HG03196 (cell line): ENCODE results near the gene CTPS1.

ENCODE experiments used
- ATAC-seq: cut with Tn5 transposase; IDR thresholded peaks from one replicate; pipeline ENCODE4 v1.9.1; 2021; ENCODE audit not compliant: unreplicated experiment

Gene CTPS1

DNA sequence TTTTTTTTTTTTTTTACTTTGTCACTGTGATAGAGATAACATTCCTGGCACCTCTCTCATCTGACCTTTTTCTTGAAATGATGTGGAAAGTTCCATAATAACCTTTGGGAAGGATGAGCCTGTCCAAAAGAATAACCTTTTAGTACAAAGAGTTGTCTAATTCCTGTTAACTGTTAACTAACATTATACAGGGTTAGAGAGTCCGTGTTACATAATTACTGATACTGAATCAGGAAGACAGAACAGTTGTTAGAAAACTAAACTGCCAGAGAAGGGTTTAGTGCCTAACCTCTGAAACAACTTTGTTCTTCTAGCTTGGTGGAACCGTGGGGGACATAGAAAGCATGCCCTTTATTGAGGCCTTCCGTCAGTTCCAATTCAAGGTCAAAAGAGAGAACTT is 8.8 kb downstream of the CTPS1 start:
- ATAC-seq, result no peak

DNA sequence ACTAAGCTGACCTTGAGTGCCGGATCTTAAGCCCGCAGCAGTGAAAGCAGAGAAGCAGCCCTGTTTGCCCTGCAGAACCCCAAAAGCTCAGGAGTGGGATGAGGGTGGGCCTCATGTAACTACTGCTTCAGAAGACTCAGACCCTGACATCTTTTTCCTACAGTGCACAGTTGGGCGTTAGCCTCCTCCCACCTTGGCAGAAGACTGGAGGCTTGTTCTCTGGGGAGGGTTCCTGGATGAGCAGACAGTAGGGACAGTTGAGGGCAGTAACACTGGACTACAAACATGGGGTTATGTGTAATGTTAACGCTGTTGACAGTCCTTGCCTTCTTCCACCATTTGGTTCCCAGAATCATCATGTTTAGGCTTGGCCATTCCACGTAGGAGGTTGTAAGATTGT is 9.6 kb downstream of the CTPS1 start:
- no peak for ATAC-seq

DNA sequence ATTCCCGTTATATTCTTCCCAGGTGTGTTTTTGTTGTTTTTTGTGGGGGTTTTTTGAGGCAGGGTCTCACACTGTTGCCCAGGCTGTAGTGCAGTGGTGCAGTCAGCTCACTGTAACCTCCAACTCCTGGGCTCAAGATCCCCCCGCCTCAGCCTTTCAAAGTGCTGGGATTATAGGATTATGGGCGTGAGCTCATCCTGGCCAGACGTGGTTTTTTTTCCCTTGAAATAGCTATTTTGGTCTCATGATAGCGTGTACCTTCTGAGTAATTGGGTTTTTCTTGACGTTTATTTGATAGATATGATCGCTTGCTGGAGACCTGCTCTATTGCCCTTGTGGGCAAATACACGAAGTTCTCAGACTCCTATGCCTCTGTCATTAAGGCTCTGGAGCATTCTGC is 17.6 kb downstream of the CTPS1 start:
- no peak for ATAC-seq

DNA sequence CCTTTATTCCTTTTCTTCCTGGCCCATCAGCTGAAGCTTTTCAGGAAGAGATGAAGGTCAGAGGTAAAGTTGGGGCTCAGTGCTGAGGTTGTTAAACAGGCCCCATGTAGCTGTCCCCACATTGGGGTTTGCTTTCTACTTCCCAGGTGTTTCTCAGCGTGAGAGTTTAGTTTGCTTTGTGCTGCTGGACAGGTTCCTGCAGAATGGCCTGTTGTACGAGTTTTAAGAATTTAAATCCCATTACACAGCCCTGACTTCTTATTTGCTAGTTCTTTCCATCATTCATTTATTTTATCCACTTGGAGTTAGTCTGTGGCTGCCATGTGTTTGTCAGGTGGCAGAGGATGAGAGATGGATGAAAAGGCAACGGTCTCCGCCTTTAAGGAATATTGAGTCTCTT is 19.2 kb downstream of the CTPS1 start:
- no peak for ATAC-seq

DNA sequence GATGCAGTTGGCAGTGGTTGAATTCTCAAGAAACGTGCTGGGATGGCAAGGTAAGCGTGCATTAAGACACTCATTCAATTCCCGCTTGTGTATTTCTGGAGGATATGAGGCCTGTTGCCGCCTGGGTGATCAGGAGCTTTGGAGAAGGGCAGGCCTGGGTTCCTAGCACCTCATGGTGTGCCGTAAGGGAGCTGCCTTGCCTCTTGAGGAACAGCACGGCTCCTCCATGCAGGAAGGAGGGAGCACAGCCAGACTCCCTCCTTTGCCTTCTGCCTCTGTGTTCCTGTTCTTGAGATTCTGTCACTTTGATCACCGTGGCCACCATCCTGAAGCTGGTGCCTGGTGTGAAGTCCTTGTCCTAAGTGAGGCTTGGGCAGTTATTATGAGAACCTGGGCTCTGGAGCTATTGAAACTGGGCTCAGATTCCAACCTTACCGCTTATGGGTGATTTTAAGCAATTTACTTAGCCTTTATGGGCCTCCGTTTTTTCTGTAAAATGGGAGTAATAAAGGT is 23.7 kb downstream of the CTPS1 start:
- no peak for ATAC-seq

DNA sequence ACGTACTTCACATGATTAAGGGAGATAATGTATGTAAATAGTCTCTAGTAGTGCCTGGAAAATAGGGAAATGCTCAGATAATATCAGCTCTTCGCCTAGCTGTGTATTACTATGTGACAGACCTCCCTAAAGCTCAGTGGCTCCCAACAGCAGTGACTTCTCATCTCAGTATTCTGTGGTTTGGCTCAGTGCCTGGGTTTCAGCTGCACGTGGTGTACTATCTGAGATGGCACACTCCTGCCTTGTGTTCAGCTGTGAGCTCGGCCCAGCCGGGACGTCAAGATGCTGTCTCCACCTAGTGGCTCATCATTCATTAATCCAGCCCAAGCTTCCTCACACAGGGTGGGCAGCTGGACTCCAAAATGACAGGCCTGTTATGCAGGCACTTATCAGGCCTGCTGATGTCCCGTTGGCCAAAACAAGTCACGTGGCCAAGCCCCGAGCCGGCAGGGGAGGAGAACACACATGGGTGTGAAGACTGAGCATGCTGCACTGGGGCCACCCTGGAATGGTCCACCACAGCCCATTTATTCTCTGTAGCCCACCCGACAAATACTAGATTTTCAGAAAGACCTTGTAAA is 24.2 kb downstream of the CTPS1 start:
- ATAC-seq, result peak; percentile 91

DNA sequence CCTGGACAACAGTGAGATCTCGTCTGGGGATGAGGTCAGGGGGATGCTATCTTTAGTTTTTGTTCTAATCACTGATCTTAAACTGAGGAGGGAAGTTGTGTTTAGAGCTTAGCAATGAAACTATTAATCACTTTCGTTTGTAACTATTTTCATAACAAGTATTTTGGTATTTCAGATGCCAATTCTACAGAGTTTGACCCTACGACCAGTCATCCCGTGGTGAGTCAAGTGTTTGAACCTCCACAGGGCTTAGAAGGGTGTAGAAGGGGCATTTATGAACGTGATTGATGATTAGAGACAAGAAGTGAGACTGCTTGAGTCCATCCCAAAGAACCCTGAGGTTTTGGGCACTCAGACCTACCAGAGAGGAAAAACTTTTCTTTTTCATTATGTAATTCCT is 26.4 kb downstream of the CTPS1 start:
- no peak for ATAC-seq

DNA sequence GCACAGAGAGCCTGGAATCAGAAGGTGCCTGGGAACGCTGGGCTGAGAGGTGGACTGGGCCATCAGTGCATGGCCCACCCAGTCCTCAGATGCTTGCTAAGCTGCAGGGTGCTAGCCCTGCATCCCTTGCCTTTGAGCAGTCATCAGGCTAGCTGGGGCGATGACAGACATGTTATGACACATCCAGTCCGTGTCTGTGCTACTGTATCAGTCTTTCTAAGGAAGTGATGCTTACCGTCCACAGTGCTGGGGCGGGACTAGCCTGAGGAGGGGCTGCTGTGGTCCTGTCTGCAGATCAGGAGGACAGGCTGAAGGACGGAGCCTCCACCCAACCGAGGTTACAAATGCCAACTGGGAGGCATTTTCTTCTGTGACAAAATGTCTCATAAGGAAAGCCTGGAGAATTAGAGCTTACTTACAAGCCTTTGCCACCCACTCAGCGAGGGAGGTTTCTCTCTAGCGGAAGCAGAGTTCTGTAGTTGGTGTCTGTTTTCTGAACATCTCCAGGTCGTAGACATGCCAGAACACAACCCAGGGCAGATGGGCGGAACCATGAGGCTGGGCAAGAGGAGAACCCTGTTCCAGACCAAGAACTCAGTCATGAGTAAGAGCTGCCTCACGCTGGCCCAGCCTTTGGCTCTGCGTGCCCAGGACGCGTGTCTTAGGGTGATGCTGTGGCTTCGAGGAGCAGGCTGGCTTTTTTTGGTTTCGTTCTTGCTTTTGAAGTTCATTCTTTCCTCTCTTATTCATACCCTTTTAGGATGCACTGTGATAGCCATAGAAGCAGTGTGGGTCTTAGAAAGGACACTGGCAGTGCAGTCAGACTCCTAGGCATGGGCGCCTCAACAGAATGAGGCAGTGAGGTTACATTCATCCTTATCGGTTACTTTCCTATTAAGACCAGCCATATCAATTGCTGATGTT is 27.7 kb downstream of the CTPS1 start:
- ATAC-seq, result no peak

DNA sequence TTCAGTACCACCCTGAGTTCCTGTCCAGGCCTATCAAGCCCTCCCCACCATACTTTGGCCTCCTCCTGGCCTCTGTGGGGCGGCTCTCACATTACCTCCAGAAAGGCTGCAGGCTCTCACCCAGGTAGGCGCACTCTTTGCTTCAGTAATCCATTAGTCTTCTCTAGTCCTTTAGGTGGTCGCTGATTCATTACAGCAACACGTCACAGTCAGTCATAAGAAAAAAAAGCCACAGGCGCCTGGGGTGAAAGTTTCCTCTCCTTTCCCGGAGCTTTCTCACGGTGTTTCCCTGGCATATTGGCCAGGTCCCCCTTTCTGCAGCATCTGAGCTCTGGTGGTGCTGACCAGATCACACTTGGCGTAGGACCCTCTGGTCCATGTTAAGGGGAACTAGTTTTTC is 30.0 kb downstream of the CTPS1 start:
- ATAC-seq, result no peak

DNA sequence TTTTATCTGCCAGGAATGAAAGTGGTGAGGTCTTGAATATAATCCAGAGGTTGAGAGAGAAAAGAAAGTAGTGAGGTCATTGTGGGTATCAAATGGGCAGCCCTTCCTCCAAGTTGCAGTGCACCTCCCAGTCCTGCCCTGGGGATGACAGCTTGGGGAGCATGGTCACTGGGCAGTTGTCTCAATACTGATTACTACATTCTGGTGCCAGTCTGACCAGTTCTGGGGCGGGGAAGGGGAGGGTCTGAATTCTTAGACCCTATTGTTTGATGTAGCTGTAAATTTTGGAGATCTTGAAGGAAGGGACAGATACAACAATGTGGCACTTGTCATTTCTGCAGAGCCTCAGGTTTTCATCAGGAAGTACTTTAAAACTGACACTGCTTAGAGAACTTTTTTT is 30.8 kb downstream of the CTPS1 start:
- no peak for ATAC-seq

DNA sequence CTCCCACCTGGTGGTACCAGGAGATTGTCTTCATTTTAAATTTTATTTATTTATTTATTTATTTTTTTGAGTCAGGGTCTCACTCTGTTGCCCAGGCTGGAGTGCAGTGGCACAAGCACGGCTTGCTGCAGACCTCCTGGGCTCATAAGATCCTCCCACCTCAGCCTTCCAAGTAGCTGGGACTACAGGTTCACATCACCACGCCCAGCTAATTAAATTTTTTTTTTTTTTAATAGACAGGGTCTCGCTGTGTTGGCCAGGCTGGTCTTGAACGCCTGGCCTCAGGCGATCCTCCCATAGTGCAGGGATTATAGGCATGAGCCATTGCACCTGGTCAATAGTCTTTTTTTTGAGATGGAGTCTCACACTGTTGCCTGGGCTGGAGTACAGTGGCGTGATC is 33.5 kb downstream of the CTPS1 start:
- no peak for ATAC-seq

DNA sequence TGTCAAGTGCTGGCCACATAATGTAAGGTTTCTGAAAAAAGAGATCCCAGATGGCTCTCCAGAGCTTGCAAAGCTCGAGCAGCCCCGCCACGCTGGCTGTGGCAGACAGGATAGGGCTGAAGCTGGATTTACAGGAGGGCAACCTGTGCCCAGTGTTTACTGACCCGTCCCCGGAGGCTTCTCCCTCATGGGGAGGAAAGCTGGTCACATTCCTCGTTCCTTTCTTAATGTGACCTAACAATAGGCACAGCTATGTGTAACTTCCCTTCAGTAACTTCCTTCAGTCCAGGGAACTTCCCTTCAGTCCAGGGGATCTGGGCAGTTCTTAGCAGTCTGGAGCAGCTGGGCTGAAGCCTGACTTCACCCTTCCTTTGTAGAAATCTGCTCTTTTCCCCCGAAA is 34.3 kb downstream of the CTPS1 start:
- no peak for ATAC-seq

DNA sequence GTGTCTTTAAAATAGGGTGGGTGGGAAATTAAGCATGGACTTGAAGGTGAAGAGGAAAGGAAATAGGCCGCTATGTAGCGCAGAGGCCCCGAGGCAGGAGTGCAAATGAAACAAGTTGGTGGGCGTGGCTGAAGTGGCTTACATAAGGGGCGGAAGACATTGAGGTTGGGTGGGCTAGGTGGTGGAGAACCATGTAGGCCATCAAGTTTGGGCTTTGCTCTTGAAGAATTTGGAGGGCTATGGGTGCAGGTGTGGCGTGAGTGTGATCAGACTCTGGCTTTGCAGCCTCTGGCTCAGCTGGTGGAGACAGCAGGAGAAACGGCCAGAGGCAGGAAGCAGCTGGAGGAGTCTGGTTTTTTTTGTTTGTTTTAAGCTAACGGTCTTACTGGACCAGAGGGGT is 35.4 kb downstream of the CTPS1 start:
- ATAC-seq, result no peak

DNA sequence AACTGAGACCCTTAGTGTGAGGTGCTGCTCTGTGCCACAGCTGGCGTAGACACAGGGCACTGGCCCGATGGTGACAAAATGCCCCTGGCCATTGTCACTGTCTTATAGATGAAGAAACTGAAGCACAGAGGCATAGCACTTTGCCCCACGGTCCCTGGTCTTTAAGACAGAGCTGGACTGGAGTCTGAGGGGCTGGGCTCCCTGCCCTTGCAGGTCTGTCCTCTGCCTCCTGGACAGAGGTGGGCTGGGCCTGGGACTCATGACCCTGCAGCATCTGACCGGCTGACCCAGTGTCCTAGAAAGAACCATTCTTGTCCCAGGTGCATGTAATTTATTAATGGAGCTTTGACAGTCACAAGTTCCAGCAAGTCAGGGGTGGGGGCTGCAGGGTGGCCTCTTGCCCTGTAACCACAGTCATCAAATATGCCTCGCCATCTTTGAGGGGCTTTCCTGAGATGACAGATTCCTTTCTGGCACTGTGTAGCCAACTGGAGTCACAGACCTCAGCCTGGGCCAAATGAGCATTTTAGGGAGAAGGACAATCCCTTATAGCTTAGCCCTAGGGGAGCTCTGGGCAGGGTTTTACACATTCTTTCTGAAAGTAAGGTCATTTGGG is 35.9 kb downstream of the CTPS1 start:
- ATAC-seq, result no peak

DNA sequence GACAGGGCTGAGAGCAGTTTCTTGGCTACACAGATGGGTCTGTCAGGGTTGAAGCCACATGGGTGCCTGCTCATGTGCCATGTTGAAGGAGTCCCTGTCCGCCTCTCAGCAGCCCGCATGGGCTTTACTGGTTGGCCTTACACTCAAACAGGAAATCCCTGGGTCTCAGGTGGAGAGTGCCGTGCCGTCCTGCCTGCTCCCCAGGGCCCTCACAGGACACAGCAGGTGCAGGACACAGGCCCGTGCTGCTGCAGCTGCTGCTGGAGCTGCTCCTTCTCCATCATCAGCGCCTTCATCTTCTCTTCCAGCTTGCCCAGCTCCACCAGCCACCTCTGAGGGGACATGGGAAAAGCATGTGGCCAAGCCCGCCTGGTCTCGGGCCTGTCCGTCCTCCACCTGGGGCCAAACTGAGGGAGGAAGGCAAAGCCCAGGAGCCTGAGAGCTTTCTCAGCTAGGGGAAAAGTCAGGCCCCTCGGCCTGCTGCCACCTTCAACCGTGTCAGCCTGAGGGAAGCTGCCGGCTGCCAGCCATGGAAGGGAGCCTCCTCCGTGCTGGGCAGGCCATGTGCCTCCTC is 36.5 kb downstream of the CTPS1 start:
- ATAC-seq, result no peak

DNA sequence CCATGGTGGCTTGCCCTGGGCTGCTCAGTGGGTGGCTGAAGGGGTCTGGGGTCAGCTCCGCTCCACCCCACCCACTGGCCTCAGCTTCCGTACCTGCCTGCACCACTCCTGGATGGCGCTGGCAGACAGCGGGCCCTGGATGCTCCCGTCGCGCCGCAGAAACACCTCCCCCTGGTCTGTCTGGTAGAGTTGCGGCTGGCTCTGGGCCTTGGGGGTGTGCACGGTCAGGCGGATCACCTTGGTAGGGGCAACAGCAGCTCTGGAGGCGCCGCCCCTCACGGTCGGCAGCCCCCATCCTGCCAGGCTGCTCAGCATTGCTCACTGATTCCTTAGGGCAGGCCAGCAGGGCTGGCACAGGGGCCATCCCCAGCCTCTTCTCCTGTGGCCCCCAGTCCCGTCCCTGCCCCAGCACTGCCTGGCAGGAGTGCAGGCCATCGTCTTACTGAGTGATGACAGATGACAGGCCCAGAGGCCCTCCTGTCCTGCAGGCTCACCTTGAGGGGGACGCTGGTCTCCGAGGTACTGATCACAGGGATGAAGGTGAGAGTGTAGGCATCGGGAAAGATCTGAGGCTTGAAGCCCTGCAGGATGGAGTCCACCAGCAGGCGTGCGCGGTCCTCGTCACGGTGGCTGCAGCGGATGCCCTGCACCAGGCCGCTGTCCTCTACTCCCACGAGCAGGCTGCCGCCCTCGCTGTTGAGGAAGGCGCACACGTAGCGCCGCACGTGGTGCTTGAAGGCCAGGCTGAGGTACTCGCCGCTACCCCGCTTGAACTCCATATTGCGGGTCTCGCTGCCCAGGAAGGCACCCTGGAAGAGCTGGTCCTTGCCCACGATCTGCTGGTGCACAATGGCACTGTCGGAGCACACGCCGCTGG is 37.9 kb downstream of the CTPS1 start:
- no peak for ATAC-seq

DNA sequence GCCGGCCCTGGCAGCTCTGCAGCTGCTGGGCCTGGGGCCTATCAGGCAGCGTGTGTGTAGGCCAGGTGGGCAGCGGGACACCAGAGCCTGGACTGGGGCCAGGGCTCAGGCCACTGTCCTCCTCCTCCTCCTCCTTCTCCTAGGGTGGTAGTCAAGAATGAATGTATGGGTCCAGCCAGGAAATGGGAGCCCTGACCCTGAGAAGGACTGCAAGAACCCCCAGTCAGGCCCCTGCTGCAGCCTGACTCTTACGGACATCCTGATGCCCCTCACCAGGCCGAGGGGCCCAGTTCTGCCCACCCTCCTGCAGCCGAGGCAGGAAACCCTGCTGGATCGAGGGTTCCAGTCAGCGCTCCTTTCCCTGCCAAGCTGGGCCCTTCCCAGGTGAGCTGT is 38.5 kb downstream of the CTPS1 start:
- ATAC-seq, result no peak

DNA sequence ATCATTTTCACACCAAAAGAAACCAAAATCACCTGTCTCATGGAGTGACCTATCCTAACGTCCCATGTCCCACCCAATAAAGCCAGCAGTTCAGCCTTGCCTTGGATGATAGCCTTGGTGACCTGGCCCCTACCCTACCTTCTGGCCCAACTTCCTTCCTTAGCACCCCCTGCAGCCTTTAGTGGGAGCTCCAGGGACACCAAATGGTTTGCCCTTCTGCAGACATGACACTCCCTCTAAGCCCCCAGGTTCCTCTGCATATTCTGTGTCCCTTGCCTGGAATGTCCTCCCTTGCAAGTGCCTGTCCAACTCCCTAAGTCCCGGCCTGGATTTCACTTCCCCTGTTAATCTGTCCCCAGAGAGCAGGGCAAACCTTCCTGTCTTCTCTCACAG is 39.9 kb downstream of the CTPS1 start:
- no peak for ATAC-seq

DNA sequence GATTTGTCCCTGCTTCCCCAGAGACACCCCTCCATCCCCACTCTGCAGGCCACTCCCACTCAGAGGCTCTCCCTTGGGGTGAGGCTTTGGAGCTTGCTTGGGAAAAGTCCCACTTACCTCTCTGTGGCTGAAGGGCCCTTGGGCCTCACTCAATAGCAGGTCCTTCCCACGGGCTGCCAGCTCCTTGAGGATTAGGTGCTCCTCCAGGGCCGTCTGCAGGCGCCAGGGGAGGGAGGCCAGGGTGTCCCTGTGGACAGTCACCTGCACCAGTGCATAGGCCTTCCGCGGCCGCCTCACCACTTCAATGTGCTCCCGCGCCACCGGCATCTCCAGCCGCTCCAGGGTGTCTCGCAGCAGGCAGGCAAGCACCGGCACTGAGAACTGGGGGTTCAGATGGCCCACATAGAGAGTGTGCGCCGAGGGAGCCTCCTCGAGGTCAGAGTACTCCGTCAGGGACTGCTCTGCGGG is 40.6 kb downstream of the CTPS1 start:
- no peak for ATAC-seq

DNA sequence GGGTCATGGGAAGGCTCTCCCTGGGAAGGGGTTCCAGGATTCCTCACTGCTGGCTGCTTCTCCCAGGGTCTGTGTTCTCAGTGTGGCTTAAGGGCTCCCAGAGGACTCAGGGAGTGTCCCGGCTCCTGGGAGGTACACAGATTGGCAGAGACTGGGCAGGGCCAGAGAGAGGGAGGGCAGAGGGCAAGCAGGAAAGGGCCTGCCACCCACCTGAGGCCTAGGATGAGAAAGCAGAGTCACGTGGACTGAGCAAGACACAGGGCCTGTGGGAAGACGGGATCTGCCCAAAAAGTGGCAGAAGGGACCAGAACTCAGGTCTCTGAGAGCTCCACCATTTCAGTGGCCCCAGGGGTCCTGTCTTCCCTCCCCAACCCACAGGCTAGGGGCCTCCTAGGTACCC is 41.2 kb downstream of the CTPS1 start:
- ATAC-seq, result no peak
